GDM1 (cell line): ENCODE data around the gene CDON.
"Not testable (repeated sequence)": the region's sequence is repeated elsewhere in the genome, so short reads cannot be mapped to it uniquely, and the experiment has no call there.

Source experiments
- DNase-seq: peaks from one replicate; lab custom pipeline; 2025; lab: John Stamatoyannopoulos, UW

Gene CDON

GRCh38 chr11:125924384-125925007 is 138.2 kb downstream of the CDON start:
- no peak for DNase-seq

DNA sequence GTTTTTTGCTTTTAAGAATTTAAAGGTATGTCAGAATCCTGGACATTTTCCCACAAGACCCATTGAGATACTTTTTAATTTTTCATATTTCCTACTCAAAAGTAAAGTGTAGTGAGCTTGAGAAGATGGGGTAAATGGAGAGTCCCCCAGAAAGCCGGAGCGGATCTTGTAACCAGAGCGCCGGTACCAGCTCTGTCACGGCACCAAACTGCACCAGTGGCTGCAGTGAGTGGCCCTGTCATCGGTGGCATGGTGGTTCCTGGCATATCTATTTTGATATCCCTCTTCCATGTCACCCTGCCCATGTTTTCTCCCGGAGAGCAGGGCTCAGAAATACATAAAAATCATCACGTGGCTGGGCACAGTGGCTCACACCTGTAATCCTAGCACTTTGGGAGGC is 139.0 kb downstream of the CDON start:
- no peak for DNase-seq

DNA sequence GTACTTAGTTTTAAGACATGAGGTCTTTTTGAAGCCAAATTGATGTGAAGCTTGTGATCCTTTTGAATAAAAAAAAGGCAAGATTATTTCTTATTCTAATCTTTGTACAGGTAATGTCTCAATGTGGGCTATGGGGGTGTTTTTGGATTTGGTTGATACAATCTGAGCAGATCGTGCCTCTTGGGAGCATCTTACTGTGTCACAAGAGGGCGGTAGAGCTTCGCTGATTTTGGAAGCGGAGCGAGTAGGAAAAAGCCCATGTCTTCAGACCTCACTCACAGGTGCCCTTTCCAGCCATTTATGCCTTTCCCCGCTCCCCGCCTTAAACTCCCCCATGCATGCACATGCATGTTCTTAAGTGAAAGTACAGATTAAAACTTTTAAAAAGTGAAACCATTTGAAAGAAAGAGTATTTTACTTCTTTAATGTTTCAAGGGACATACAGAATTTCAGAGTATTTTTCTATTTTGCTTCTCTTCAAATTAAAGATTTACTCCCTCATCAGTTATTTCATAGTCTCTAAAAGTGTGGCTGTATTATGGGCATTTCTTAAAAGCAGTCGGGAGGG is 139.6 kb downstream of the CDON start:
- DNase-seq: peak; percentile 35

- DNase-seq: no peak
Measured at GRCh38 chr11:125922156-125922555, 140.5 kb downstream of the CDON start.

GRCh38 chr11:125921042-125921441 is 141.6 kb downstream of the CDON start:
- no peak for DNase-seq

DNA sequence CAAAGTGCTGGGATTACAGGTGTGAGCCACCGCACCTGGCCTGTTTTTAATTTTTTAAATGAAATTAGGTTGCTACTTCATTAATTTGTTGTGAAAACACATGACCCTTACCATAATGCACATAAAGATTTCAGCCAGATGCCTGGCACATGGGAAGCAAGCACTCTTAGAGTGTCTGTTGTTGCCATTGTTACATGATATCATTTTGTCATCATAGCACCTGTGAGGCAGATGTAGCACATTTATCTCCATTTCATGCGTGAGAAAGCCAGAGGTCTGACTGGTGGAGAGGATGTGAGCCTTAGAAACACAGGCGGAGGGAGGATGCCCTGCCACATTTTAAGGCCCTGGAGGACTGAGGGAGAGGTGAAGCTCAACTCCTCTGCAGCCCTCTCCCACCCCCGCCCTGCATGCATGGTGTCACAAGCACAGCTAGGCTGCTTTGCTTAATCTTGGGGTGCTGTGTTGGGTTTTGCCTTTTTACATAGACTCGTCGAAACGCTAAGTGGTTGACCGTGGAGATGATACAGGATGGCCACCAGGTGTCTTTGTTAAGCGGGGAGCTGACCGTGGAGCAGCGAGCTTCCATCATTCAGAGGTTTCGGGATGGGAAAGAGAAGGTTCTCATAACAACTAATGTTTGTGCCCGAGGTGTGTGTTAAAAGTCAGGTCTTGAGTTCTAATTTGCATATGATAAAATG is 144.4 kb downstream of the CDON start:
- no peak for DNase-seq

DNA sequence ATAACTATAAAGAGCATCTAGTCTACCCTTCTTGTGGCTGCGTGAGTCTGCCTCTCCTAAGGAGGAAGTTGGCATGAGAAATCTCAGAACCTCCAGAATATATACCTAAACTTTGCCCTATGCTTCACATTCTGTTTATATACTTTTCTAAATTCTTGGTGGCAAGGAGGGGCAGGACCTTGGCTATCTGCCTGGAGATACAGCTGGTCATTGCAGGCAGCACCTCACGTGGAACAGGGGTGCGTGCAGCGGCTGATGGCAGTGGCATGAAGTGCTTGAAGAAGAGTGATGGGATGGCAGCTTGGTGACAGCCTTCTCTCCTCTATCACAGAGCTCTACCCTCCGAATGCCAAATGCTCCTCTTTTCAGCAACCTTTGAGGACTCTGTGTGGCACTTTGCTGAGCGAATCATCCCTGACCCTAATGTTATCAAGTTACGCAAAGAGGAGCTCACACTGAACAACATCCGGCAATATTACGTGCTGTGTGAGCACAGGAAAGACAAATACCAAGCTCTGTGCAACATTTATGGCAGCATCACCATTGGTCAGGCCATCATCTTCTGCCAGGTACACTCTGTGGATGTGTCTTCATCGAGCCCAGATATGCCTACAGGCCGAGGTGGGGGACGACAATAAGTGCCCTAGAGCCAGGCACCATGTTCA is 145.9 kb downstream of the CDON start:
- no peak for DNase-seq

DNA sequence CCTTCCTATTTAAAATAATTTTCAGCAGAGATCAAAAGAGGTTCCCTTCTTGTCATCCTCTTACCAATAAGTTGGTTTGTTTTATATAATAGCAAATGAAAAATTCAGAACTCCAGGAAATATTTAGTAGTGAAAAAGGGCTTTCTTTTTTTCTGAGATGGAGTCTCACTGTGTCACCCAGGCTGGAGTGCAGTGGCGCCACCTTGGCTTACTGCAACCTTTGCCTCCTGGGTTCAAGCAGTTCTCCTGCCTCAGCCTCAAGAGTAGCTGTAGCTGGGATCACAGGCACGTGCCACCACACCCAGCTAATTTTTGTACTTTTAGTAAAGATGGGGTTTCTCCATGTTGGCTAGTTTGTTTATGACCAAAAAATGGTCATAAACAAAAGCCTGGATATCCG is 148.1 kb downstream of the CDON start:
- DNase-seq: not testable (repeated sequence)

DNA sequence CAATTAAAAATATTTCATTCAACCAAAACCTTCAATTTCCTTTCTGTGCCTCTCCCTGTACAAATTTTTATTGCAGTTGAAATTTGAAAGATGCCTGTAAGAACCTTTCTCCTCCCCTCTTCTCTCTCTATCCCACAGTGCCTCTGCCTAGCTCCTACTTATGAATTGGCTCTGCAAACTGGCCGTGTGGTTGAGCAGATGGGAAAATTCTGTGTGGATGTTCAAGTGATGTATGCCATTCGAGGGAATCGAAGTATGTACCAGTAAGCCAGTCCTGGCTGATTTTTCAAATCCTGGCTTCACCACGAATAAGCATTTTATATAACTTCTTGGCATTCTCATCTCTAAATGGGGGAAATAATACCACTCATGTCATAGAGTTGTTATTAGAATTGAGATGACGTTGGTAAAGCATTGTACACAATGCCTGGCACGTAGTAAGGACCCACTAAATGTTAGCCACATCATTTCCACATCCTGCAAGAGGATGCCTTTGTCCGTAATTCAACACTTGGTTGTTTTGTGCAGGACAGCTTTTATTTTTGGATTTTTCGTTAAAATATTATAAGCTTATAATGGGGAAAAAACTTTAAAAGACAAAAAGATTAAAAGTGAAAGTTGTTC is 152.3 kb downstream of the CDON start:
- no peak for DNase-seq
